GM12865 (cell line): ENCODE data around the gene ATP9A.

Experiments
- DNase-seq: peaks from one replicate; pipeline ENCODE4 v3.0.0; 2010; ENCODE audit warnings: low read depth
- H3K4me3 ChIP-seq: 2 replicates; pipeline ENCODE4 v1.5.1; 2011; ENCODE audit warnings: mild to moderate bottlenecking, low read depth, low read length, control low read depth
- TF ChIP-seq, protein P1 (sequence below): IDR thresholded peaks from 2 replicates; pipeline ENCODE4 v1.5.1; 2011; ENCODE audit warnings: low read length, control low read depth, low read depth, inconsistent platforms; ENCODE audit not compliant: insufficient read depth; ENCODE audit errors: missing control alignments

Gene ATP9A

DNA sequence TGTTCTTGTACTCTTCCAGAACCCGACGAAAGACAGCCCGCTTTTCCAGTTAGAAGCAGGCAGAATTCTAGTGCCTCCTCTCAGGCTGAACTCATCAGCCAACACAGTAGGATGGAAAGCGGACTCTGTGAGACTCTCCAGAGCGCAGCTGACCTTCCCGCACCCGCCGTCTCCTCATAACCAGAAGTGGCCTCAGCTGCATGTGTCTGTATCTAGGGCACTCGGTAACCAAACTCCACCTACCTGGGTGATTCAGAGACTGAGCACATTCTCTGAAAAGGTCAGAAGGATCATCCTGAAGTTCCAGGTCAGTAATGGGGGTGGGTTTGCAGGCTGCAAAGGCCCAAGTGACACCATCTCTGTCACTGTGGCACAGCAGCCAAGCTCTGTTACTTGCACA is 158.9 kb downstream of the ATP9A start:
- TF ChIP-seq, protein P1, sequence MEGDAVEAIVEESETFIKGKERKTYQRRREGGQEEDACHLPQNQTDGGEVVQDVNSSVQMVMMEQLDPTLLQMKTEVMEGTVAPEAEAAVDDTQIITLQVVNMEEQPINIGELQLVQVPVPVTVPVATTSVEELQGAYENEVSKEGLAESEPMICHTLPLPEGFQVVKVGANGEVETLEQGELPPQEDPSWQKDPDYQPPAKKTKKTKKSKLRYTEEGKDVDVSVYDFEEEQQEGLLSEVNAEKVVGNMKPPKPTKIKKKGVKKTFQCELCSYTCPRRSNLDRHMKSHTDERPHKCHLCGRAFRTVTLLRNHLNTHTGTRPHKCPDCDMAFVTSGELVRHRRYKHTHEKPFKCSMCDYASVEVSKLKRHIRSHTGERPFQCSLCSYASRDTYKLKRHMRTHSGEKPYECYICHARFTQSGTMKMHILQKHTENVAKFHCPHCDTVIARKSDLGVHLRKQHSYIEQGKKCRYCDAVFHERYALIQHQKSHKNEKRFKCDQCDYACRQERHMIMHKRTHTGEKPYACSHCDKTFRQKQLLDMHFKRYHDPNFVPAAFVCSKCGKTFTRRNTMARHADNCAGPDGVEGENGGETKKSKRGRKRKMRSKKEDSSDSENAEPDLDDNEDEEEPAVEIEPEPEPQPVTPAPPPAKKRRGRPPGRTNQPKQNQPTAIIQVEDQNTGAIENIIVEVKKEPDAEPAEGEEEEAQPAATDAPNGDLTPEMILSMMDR = no peak
- H3K4me3 ChIP-seq = no peak overlapping the region
- no peak for DNase-seq

DNA sequence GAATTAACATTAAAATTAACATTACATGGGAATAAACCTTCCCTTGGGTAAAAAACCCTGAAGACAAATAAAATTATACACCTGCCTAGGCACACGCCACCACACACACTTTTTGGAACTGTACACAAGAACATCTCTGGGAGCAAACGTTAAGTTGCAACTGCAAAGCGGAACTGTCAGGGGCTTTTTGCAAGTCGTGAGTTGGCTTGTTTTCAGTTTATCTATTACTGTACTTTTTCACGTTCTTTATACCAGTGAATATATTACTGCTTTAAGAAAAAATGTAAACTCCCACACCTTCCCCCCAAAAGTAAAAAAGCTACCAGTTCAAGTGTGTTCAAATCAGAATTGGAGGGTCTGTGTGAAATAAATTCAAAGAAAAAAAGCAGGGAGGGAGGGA is 160.1 kb downstream of the ATP9A start:
- DNase-seq = peak; percentile 74
- no peak overlapping the region for H3K4me3 ChIP-seq
- TF ChIP-seq, protein P1 = no peak

DNA sequence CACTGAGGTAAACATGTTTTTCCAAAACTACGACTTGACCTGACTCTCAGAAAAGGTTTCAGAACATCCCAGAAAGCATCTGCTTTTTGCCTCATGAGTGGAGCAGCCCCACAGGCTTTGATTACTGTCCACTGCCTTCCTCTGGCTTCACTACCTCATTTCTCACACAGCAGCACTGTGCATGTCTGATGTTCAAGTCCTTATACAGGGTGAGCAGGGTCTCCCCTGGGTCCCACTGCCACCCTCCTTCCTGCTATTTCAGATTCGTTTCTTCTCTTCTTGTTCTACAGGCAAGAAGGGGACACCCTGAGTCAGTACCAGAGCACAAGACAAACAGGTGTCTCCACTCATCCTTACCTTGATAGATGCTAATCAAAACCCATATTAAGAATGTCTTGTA is 161.0 kb downstream of the ATP9A start:
- no peak overlapping the region for H3K4me3 ChIP-seq
- TF ChIP-seq, protein P1 = no peak

DNA sequence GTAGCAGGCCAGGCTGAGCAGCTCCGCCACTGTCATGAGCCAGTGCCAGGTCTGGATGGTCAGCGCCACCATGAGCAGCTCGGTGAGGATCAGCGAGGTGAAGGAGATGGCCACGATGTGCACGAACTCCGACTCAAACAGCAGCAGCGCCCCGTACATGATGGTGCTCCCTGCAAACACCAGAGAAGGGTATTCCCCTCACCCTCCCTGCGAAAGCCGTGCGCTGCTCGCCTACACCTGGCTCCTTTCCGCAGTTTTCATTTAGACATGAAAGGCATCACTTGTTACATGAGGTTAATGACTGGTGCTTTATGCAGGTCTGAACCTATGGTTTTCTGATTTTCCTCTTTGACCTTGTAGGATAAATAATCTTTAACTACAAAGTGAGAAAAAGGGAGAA is 163.3 kb downstream of the ATP9A start:
- TF ChIP-seq, protein P1 = no peak
- DNase-seq = no peak
- H3K4me3 ChIP-seq = no peak overlapping the region

More for the DNA sequence above, 161.0 kb downstream of the ATP9A start:
- peak; percentile 41 for DNase-seq

DNA sequence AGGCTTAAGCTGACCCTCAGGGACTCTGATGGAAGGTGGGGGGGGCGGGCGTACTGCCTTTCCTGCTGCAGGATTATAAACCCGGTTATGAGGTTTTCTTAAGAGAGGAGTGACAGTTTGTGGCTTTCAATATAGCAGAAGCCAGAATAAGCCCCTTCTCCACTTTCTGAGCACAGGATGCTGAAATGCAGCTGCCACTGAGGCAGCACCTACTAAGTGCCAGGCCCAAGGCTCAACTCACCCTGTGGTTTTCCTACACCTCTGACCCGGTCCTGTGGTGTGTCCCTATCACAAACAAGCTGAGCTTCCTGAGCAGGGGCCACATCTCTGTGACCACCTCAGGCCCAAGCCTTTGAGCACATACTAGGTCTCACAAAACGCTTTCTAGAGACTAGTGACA is 166.1 kb downstream of the ATP9A start:
- TF ChIP-seq, protein P1 = no peak
- DNase-seq = no peak
- no peak overlapping the region for H3K4me3 ChIP-seq

DNA sequence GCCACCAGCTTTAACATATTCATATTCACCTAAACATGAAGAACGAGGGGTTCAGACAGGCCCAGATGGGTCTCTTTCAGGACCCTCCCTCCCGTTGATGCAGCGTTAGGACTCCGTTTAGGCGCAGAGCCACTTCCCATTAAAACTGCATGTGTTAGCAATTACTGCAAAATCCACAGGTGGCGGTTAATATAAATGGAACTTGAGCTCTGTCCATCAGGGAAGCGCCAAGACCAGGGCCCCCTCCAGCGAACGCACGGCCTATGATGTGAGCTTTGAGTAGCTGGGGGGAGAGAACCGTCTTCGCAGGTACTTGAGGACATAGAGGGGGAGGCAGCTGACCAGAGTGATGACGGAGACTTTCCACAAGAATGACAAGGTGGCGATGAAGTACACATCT is 167.2 kb downstream of the ATP9A start:
- no peak for DNase-seq
- H3K4me3 ChIP-seq = no peak overlapping the region
- TF ChIP-seq, protein P1 = no peak

DNA sequence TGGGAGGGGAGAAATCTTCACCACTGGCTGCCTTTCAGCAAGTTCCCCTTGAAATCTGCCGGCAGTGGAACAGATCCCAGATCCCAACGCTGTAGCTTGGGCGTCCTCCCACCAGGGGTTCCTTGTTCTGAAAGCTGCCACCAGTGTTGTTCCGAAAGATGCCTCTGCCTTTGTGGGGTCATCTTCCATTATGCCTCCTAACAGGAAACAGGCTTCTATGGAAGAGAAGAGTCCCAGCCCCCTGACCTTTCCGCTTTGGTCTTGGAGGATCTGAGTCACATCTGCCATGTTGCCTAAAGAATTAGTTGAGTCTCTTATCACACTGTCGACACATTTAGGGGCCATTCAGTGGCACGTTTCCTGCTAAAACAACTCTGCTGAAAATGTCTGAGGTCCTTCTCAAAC is 168.2 kb downstream of the ATP9A start:
- no peak overlapping the region for H3K4me3 ChIP-seq

More for the DNA sequence above, 168.2 kb downstream of the ATP9A start:
- no peak for DNase-seq
- TF ChIP-seq, protein P1 = no peak
